ENCODE measurements around the gene TWNK. TPM values are rescaled to one million over a fixed set of nuclear protein-coding genes. Genes with fewer than 3 reads are reported as not detected.
A peak's percentile ranks its signal among the peaks of the same experiment; 100 is the strongest.

Gene TWNK
- total RNA-seq, 1 donor from 2014 or later, result 11.5 TPM

GRCh38 chr10:100993986-100994708 is 6.8 kb downstream of the TWNK start:
- Histone ChIP-seq H3K4me3 (no peak overlapping the region), H3K27ac (no peak overlapping the region), H3K9me3 (no peaks in the 10 kb centered on the region), H3K27me3 (no peaks in the 10 kb centered on the region), H3K4me1 (peaks cover 7 to 15% of the 10 kb centered on the region in 2 donors), H3K36me3 (peaks cover 14 to 25% of the 10 kb centered on the region in 2 donors)
- DNase-seq (ENCODE audit: low spot score in 2 of 2), result no peak
- TF ChIP-seq CTCF (IDR thresholded peaks at IDR 0.05), result peak; percentile 62 to 75 (median 64)
- intact Hi-C loops (cut with DNase I), result loop anchor here (1.0 to 10.0 kb wide), 2 partner anchors 19 to 459 kb away; partner anchors contain the start of gene HIF1AN

- Histone ChIP-seq H3K27ac (peak overlapping the region in 1 of 2 donors; percentile 99), H3K36me3 (peaks cover 14 to 23% of the 10 kb centered on the region in 2 donors), H3K4me1 (peaks cover 7 to 15% of the 10 kb centered on the region in 2 donors), H3K27me3 (no peaks in the 10 kb centered on the region), H3K9me3 (no peaks in the 10 kb centered on the region), H3K4me3 (no peak overlapping the region)
- TF ChIP-seq CTCF (IDR thresholded peaks at IDR 0.05), result no peak
- intact Hi-C loops (cut with DNase I), result loop anchor here (5.0 to 10.0 kb wide), 2 partner anchors 460 to 822 kb away; partner anchors contain the start of genes HIF1AN and OGA
- no peak for DNase-seq (ENCODE audit: low spot score in 2 of 2)
Observed at GRCh38 chr10:100995181-100995580, 7.8 kb downstream of the TWNK start.

GRCh38 chr10:100996678-100997359 is 9.5 kb downstream of the TWNK start:
- intact Hi-C loops (cut with DNase I), result loop anchor here (1.0 to 10.0 kb wide), 3 partner anchors 34 to 820 kb away; partner anchors contain the start of genes HIF1AN, OGA, PDZD7 and SFXN3
- peaks cover 10 to 25% of the 10 kb centered on the region in 2 donors for H3K4me1 ChIP-seq
- DNase-seq (ENCODE audit: low spot score in 2 of 2), result no peak
- H3K27me3 ChIP-seq, result no peaks in the 10 kb centered on the region
- H3K9me3 ChIP-seq, result no peaks in the 10 kb centered on the region
- H3K27ac ChIP-seq, result peak overlapping the region; percentile 99 to 100
- H3K36me3 ChIP-seq, result peaks cover 6 to 7% of the 10 kb centered on the region in 2 donors
- TF ChIP-seq CTCF (IDR thresholded peaks at IDR 0.05), result no peak
- peak overlapping the region; percentile 79 to 92 for H3K4me3 ChIP-seq

GRCh38 chr10:100997360-100998182 is 10.2 kb downstream of the TWNK start:
- intact Hi-C loops (cut with DNase I), result loop anchor here (1.0 to 10.0 kb wide), 8 partner anchors 16 to 820 kb away; partner anchors contain the start of genes HIF1AN, KAZALD1, OGA and PDZD7
- Histone ChIP-seq H3K4me3 (peak overlapping the region; percentile 79 to 92), H3K4me1 (peaks cover 16 to 32% of the 10 kb centered on the region in 2 donors), H3K9me3 (no peaks in the 10 kb centered on the region), H3K27ac (peak overlapping the region; percentile 99 to 100), H3K27me3 (no peaks in the 10 kb centered on the region), H3K36me3 (peaks cover 8% of the 10 kb centered on the region in 2 donors)
- DNase-seq (ENCODE audit: low spot score in 2 of 2), result peak in 1 of 2 donors; percentile 86
- peak; percentile 87 to 95 (median 90) for TF ChIP-seq CTCF (IDR thresholded peaks at IDR 0.05)

Data from ascending aorta (tissue), 2 donors.